GM21367 (cell line): ENCODE results near the gene GCNA.
"Not testable (repeated sequence)": the region's sequence is repeated elsewhere in the genome, so short reads cannot be mapped to it uniquely, and the experiment has no call there.

ENCODE experiments used
- ATAC-seq: cut with Tn5 transposase; IDR thresholded peaks from one replicate; pipeline ENCODE4 v1.9.1; 2021; ENCODE audit not compliant: unreplicated experiment

GCNA gene

DNA sequence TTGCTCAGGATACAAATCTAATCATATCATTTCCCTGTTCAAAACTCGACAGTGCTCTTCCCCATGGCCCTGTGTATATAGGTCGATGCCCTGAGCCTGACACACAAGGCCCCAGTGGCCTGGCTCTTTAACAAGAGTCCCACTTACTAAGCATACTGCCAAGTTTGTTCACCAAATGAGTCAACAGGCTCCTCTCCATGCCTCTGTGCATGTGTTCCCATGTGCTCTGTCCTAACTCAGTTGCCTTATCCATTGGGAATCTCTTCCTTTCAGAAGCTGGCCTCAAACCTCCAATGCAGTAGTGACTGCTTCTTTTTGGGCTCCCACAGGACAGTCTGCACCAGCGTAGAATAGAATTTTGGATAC is 59.0 kb downstream of the GCNA start:
- no peak for ATAC-seq

DNA sequence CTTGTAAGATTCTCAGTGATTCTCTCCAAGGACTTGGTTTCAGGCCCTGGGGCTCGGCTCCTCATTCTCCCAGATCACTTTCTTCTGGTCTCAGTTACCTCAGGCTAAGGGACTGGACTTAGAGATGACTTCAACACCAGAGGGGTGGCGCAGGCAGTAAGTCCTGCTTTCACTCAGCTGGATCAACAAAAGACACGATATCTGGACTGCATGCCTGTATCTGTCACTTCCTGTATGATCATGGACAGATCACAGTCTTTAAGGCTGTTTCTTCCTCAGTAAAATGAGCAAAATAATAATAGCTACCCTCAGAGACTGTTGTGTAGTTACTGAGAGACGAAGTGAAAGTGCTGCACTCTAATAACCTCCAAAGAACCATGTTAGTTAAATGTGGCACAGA is 59.6 kb downstream of the GCNA start:
- no peak for ATAC-seq

GRCh38 chrX:71638409-71638808 is 60.2 kb downstream of the GCNA start:
- no peak for ATAC-seq

DNA sequence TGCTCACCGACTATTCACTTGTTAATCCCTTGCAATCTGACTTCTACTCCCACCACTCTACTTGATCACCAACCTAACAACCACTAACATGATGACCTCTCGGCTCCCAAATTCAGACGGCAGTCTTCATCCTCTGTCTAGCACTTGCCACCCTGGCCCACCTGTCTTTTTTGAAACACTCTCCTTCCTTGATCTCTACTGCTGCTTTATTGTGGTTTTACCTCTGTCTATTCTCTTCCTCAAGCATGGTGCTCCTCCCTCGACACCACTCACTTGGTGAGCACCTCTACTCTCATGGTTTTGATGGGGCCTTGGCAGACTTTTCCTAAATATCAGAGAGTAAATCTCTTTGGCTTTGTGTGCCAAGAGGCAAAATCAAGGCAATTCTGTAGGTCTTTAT is 61.8 kb downstream of the GCNA start:
- no peak for ATAC-seq

GRCh38 chrX:71644406-71644805 is 66.2 kb downstream of the GCNA start:
- ATAC-seq = not testable (repeated sequence)

DNA sequence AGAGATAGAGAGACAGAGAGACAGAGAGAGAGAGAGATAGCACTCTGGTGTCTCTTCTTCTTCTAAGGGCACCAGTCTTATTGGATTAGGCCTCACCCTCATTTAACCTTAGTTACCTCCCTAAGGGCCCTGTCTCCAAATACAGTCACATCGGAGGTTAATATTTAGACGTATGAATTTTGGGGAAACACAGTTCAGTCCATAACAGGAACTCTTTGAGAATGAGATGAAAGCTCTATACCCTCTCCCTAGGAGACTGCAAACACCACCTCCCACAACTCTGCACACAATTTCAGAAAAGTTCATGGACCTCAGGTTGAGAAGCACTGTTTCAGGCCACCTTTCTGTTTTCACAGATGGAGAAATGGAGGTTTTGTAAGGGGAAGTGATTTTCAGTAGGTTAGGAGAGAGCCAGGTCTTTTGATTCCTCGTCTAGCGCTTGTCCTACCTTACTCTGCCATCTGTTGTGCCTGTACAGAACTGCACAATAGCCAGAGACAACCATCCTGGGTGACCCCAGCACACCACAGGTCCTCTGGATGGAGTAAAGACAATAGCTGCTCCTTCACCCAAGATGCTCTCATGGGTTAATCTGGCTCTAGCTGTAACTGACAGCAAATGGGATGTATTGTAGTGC is 72.2 kb downstream of the GCNA start:
- peak; percentile 65 for ATAC-seq

- no peak for ATAC-seq
These were observed 74.2 kb downstream of the GCNA start for GRCh38 chrX:71652405-71652804.

DNA sequence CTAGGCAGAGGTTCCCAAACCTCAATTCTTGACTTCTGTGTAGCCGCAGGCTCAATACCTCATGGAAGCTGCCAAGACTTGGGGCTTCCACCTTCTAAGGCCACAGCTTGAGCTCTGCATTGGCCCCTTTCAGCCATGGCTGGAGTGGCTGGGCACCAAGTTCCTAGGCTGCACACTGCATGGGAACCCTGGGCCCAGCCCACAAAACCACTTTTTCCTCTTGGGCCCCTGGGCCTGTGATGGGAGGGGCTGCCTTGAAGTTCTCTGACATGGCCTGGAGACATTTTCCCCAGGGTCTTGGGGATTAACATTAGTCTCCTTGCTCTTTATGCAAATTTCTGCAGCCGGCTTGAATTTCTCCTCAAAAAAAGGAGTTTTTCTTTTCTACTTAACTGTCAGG is 75.1 kb downstream of the GCNA start:
- no peak for ATAC-seq

- no peak for ATAC-seq
These were observed 79.0 kb downstream of the GCNA start for GRCh38 chrX:71657267-71657666.

DNA sequence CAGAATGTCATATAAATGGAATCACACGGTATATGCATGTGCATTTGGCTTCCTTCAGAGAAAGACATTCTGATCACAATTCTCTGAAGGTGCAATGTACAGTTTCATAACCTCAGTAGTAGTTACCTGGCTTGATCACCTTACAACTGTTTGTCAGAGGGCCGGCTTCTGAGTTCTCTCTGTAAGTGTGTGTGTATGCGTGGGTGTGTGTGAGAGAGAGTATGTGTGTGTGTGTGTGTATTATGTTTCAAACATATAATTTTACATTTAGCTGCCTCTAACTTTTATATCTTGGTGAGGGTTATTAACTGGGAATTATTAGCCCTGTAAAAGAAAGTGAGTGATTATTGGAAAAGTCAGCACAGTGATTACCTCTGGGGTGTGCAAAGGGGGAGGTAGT is 81.1 kb downstream of the GCNA start:
- no peak for ATAC-seq

DNA sequence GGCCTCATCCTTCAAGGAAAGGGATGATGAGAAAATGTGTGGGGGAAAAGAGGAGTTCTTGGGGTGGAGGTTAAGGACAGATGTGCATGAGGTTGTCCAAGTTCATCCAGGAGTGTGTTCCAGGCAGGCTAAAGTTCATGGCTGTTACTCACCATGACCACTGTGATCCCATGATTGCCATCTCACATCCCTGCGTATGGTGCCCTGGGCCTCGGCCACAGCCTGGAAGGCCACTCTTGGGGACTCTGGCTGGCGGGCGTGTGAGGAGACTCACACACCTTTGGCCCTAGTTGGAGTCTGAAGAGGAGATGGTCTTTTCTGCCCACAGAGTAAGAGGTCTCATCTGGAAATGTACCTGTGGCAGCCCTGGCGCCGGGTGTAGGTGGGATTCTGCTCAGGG is 81.7 kb downstream of the GCNA start:
- ATAC-seq = no peak

GRCh38 chrX:71660562-71661416 is 82.6 kb downstream of the GCNA start:
- ATAC-seq = no peak

DNA sequence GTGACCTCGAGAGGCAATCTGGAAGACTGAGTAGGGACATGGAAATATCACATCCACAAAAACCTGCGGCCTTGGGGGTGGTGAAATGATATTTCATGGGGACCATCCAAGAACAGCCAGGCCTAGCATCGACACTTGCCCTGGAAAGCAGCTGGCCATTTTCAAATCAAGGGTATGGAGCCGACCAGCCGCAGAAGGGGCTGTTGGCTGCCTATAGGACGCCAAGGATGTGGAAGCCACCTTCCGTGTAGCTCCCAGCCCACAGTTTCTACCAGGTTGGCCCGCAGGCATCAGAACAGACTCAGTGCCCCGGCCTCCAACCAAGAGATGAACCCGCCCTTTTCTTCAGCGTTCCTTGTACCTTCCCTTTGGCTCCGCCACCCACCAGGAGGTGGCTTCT is 83.7 kb downstream of the GCNA start:
- ATAC-seq = no peak

- ATAC-seq = not testable (repeated sequence)
These were observed 84.4 kb downstream of the GCNA start for GRCh38 chrX:71662654-71663053.
